GM21360 (cell line): Measurements from ENCODE around the gene IFTAP.
"Not testable (repeated sequence)": the region's sequence is repeated elsewhere in the genome, so short reads cannot be mapped to it uniquely, and the experiment has no call there.

Experiments
- ATAC-seq: cut with Tn5 transposase; IDR thresholded peaks from one replicate; pipeline ENCODE4 v1.9.1; 2021; ENCODE audit warnings: mild to moderate bottlenecking, moderate library complexity; ENCODE audit not compliant: unreplicated experiment

The IFTAP gene, protein sequence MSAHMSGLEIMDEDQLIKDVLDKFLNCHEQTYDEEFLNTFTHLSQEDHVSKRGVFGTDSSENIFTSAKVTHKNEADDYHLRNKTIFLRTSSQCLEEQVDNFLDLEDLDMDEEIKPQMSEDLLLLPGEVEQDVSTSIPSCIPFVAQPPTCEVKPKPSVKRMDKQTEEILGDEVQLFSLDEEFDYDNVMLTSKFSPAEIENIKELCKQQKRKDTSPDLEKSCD

DNA sequence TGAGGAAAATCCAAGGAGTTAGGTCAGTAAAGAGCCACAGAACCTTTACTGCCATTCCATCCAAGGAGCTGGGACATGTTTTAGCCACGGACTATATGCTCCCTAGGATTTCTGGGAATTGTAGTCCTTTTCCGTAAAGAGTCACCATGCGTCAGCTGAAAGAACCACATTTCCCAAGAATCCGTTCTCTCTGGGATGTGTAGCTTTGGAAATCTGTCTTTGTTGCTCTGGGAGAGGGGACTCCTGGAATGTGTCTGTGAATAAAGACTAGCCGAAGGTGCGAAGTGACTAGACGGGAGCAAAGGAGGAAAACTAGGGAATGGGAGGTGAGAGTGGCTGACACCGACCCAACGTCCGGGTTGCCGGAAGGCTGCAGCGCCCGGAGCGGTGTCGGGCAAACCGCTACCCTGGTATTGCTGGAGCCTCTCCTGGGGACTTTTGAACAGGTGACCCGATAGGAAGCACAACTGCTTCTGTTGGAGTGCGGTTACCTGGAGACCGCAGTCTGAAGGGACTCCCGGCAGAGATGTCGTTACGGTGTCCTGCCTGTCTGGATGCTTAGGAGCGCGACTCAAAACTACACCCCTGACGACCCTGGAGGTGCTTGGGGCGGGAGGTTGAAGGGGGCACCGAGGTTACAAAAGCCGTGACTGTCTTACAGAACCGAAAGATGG is at the start of gene IFTAP:
IFTAP (plus strand) TSS at position 187 of the 674 bp plus-strand sequence. CDS start 15,602 bp downstream, outside the sequence.
- peak; percentile 83 for ATAC-seq

DNA sequence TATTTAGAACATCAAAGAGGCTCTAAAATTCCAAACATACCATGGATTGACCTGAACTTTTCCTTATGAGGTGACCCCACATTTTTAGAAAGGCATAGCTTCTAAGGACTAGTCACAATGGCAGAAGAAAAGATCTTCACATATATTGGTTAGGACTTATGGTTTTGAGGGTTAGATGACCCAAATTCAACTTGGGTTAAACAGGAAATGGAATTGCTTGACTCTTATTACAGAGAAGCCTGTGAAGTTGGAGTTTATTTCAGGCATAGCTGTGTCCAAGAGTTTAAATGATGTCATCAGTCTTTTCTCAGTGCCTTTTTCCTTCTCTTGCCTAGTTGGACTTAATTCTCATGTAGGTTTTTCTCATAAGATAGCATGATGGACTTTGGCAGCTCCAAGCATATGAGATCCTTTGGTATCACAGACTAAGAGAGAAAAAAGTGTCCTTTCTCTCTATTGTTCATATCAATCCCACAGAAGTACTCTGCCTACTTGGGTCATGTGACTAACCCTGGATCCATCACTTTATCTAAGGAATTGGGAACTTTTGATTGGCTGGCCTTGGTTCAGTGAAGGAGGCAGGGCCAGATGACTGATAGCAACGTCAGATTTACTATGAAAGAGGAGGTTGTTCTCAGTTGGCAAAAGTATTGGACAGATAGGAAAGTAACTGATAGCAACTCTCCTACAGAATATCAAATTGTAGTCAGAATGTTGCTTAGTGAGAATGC is 43.8 kb upstream of the IFTAP start:
- no peak for ATAC-seq

DNA sequence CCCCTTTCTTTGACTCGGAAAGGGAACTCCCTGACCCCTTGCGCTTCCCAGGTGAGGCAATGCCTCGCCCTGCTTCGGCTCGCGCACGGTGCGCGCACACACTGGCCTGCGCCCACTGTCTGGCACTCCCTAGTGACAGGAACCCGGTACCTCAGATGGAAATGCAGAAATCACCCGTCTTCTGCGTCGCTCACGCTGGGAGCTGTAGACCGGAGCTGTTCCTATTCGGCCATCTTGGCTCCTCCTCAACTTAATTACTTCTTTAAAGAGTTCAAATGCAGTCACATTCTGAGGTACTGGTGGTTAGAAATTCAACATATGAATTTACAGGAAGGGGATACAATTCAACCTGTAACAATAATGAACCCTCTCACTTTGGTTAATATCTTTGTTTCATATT is 36.9 kb upstream of the IFTAP start:
- ATAC-seq, result not testable (repeated sequence)

DNA sequence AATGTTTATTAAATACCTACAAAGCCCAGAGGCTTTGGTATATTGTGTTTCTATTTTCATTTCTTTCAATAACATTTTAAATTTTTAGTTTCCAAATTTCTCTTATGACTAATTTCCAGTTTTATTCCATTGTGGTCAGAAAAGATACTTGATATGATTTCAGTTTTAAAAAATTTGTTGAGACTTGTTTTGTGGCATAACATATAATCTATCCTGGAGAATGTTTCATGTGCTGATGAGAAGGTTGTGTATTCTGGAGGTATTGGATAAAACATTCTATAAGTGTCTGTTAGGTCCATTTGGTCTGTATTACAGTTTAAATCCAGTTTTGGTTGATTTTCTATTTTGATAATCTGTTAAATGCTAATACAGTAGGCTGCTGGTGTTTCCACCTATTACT is 36.3 kb upstream of the IFTAP start:
- ATAC-seq, result no peak

DNA sequence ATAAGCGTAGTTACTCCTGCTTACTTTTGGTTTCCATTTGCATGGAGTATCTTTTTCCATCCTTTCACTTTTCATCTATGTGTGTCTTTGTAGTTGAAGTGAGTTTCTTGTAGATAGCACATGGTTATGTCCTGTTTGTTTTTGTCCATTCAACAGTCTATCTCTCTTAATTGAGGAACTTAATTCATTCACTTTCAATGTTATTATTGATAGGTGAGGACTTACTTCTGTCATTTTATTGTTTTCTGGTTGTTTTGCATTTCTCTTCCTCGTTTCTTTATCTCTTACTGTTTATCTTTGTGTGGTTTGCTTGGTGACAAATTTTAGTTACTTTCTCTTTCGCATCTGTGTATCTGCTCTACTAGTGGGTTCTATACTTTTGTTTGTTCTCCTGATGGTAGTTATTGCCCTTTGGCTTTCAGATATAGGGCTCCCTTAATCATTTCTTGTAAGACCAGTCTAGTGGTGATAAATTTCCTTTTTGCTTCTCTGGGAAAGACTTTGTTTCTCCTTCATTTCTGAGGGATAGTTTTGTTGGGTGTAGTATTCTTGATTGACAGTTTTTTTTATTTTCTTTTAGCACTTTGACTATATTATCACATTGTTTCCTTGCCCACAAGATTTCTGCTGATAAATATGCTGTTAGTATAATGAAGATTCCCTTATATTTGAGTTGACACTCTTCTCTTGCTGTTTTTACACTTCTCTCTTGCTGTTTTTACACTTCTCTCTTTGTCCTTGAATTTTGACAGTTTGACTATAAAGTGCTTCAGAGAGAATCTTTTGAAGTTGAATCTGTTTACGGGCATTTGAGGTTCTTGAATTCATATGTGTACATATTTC is 35.5 kb upstream of the IFTAP start:
- ATAC-seq, result no peak

DNA sequence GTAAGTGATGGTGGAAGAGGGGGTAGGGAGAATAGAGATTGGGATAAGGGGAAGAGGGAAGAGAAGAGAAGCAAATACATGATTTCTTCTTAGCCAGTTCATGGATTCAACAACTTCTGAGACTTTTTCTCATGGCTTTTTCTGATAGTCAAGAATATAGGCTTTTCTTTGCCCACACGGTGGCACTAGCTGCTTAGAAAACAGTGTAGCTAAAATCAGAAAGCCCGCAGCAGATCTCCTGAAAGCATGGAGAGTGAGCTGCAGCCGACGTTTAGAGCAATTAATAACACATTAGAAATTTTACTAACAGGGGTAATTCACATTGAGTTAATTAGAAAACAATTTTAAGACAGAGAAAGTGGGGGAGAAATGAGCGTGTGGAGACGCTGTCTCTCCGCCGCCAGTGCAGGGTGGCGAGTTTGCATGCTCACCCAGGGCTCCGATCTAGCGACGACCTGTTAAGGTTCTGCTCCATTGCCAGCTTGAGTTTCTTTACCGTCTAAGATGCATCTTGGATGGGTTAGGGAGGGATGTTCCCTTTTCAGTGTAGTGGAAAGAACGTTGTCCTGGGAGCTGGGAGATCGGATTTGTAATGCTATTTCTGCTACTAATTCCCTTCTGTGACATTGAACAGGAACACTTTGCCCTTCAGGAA is 29.8 kb upstream of the IFTAP start:
- ATAC-seq, result peak; percentile 56

DNA sequence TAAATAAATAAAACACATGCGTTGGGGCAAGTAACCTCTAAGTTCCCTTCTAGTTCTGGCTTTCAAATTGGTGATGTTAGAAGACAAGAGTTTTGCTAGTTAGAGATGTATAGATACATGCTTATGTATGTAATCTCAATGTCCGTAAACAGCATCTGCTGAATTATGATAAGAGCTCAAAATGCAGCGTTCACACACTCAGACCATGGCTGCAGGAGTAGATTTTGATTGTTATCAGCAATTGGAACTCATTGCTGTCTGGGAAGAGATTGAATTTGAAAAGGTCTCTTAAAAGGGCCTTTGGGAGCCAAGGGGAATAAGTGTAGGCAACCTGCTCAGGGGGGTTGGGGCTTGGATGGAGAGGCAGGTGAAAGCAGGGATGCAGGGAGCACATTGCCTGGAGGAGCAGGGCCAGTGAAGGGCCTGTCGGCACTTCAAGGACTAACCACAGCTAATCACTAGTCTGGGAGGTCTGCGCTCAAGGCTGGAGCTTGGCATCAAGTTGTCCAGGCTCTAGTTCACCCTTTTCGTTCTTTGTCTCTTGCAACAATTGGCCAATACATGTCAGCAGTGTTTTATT is 29.2 kb upstream of the IFTAP start:
- no peak for ATAC-seq

DNA sequence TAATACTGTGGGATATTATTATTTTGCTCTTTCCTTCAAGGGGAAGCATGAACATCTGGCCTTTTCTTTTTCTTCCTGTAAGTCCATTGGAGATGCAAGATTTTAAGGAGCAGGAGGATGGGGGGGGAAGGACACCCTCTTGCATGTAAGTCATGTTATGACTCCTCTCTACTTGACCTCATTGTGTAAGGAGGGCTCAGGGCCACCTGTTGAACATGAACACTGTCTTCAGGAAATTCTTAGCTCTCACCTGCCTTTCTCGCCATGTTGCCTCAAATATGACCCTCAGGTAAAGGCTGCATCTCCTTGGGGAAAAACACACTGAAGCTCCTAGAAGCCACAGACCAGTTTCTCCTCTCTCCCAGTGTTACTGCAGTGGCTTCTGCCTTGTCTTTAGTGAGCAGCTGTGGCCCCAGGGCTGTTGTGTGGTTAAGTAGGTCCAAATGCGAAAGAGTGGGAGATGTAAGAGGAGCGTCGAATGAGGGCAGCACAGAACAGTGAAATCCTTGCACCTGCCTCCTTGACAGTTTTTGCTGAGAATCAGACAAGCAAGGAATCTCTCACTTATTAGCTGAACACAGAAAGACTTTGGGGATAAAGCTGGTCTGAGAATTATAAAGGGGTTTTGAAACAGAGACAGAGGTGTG is 27.8 kb upstream of the IFTAP start:
- peak; percentile 49 for ATAC-seq

DNA sequence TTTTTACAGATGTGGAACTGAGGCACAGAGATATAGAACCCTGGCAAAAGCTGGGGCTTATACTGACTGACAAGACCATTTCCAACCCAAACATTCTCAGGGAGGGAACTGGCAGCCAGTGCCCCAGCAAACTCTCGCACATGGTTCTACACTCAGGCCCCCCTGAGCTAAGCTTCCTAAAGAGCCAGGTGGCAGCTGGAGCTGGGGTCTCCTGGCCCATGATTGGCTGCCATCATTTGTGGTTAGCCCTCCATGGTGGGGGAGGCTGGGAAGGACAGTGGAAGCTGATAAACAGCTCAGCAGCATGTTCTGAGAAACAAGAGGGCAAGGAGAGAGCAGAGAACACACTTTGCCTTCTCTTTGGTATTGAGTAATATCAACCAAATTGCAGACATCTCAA is 26.6 kb upstream of the IFTAP start, which contains the start of gene RAG1:
RAG1 (plus strand) TSS at position 314 of the 400 bp plus-strand sequence. CDS start 5,298 bp downstream, outside the sequence.
- ATAC-seq, result no peak

DNA sequence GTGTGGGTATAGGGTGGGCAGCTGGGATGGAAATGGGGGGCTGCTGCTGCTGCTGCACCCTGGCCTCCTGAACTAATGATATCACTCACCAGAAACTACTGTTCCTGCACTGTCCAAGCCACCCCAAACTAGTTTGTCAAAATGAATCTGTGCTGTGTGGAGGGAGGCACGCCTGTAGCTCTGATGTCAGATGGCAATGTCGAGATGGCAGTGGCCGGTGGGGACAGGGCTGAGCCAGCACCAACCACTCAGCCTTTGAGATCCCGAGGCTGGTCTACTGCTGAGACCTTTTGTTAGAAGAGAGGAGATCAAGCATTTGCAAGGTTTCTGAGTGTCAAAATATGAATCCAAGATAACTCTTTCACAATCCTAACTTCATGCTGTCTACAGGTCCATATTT is 25.2 kb upstream of the IFTAP start:
- ATAC-seq, result no peak

DNA sequence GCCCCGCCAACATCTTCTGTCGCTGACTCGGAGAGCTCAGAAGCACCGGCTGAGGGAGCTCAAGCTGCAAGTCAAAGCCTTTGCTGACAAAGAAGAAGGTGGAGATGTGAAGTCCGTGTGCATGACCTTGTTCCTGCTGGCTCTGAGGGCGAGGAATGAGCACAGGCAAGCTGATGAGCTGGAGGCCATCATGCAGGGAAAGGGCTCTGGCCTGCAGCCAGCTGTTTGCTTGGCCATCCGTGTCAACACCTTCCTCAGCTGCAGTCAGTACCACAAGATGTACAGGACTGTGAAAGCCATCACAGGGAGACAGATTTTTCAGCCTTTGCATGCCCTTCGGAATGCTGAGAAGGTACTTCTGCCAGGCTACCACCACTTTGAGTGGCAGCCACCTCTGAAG is 19.8 kb upstream of the IFTAP start:
- no peak for ATAC-seq

DNA sequence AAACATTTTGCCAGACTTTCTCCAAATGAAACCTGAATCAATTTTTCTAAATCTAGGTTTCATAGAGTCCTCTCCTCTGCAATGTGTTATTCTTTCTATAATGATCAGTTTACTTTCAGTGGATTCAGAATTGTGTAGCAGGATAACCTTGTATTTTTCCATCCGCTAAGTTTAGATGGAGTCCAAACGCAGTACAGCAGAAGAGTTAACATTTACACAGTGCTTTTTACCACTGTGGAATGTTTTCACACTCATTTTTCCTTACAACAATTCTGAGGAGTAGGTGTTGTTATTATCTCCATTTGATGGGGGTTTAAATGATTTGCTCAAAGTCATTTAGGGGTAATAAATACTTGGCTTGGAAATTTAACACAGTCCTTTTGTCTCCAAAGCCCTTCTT is 16.9 kb upstream of the IFTAP start:
- ATAC-seq, result no peak

DNA sequence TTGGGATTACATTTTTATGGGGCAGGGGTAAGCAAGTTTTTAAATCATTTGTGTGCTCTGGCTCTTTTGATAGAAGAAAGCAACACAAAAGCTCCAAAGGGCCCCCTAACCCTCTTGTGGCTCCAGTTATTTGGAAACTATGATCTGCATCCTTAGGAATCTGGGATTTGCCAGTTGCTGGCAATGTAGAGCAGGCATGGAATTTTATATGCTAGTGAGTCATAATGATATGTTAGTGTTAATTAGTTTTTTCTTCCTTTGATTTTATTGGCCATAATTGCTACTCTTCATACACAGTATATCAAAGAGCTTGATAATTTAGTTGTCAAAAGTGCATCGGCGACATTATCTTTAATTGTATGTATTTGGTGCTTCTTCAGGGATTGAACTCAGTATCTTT is 16.4 kb upstream of the IFTAP start:
- no peak for ATAC-seq

DNA sequence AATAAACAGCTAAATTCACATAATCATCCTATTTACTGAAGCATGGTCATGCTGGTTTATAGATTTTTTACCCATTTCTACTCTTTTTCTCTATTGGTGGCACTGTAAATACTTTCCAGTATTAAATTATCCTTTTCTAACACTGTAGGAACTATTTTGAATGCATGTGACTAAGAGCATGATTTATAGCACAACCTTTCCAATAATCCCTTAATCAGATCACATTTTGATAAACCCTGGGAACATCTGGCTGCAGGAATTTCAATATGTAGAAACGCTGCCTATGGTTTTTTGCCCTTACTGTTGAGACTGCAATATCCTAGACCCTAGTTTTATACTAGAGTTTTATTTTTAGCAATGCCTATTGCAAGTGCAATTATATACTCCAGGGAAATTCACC is 15.8 kb upstream of the IFTAP start:
- ATAC-seq, result no peak

DNA sequence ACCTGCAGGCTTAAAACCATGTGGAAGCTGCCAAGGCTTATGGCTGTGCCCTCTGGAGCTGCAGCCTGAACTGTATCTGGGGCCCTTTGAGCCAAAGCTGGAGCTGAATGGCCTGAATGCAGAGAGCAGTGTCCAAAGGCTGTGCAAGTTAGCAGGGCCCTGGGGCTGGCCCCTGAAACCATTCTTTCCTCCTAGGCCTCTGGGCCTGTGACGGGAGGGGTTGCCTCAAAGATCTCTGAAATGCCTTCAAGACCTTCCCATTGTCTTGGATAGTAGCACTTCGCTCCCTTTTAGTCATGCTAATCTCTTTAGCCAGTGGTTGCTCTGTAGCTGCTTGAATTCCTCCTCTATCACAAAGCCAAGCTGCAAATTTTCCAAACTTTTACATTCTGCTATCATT is 12.8 kb upstream of the IFTAP start:
- ATAC-seq, result no peak

DNA sequence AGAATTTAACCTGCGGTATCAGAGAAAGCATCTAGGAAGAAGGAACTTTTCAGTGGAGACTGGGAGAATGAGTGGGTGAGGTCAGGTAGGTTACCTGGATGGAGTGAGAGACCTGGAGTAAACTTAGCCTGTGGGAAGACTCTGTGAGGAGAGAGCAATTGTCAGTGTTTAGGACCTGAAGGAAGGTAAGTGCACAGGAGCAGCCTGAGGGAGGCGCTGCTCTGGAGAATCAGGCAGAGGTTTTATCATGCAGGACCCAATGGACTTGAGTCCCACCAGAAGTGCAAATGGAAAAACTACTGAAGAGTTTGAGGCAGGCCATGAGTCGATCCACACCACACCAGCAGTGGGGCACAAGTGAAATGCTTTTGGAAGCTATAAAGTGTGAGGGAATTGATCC is 10.6 kb upstream of the IFTAP start:
- ATAC-seq, result no peak

DNA sequence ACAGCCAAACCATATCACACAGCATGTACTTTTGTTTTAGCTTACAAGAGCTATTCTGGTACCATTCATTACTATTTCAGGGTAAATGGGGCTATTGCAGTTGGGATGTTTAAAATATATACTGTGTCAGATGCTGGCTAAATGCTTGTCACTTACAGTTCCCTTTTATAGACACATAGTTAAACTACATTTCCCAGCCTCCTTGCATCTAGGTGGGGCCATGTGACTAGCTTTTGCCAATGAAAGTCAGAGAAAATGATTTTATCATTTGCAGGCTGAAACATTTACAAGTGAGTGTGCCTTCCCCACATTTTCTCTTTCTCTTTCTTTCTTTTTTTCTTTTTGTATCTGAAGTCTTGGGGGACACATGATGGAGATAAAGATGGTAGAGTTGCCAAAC is 7.8 kb upstream of the IFTAP start:
- no peak for ATAC-seq

DNA sequence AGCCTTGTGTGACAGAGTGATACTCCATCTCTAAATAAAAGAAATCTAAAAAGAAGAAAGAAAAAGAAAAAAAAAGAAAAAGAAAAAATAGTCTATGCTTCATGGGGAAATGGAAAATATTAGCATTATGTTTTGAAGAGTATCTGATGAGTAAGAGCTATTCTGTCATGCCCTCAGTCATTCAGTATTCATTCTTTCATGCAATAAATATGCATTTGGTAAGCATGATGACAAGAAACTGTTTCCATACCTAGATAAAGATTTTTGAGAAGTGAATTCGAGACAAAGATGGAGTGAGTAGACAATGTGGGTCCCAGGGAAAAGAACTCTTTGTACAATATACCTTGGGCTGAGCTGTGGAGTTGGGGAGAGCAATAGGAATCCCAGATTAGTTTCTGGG is 6.2 kb upstream of the IFTAP start:
- no peak for ATAC-seq

DNA sequence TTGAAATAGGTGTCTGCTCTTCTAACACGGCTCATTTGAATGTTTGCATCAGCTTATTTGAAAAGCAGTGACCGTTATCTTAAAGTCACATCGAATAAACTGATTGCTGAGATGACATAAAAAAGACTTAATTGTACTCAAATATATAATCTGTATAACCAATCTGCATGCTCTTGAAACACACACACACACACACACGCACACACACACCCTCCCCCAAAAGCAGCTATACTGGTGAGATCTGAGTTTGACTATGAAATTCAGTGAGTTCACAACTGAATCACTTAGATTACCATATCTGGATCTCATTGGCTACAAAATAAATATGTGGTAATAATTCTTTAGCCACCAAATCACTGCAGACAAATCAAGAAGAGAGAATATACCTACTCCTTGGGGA is 3.8 kb upstream of the IFTAP start:
- ATAC-seq, result no peak

DNA sequence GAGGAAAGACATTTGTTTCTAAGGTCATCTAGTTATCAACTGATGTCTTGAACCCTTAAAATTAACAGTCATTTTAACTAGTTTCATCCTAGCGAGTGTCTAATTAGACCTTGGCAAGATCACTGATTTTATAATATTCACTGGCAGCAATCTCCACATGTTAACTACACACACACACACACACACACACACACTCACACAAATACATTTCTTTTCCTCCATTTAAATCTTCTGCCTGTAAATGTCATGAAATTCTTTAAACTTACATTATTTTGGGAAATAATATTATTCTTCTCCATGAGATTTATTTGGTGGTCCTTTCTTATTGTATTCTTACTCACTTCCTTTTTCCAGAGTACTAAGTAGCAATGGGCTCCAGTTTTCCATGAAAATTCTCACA is 2.9 kb upstream of the IFTAP start:
- no peak for ATAC-seq
